AG08395 (cell line): Measurements from ENCODE around the gene CCDC40.
"Not testable (repeated sequence)": the region's sequence is repeated elsewhere in the genome, so short reads cannot be mapped to it uniquely, and the experiment has no call there.

Source experiments
- DNase-seq: peaks from one replicate; pipeline ENCODE4 v3.0.0; 2012; ENCODE audit warnings: mixed read lengths, low spot score

CCDC40 gene

DNA sequence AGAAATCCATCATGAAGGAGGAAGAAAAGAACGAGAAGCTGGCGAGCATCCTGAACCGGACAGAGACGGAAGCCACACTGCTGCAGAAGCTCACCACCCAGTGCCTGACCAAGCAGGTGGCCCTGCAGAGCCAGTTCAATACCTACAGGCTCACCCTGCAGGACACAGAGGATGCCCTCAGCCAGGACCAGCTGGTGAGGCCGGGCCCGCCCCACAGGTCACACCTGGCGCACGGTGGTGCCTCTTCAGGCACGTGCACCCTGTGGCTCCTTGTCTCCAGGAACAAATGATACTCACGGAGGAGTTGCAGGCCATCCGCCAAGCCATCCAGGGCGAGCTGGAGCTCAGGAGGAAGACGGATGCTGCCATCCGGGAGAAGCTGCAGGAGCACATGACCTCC, 45.2 kb downstream of the CCDC40 start:
- no peak for DNase-seq

DNA sequence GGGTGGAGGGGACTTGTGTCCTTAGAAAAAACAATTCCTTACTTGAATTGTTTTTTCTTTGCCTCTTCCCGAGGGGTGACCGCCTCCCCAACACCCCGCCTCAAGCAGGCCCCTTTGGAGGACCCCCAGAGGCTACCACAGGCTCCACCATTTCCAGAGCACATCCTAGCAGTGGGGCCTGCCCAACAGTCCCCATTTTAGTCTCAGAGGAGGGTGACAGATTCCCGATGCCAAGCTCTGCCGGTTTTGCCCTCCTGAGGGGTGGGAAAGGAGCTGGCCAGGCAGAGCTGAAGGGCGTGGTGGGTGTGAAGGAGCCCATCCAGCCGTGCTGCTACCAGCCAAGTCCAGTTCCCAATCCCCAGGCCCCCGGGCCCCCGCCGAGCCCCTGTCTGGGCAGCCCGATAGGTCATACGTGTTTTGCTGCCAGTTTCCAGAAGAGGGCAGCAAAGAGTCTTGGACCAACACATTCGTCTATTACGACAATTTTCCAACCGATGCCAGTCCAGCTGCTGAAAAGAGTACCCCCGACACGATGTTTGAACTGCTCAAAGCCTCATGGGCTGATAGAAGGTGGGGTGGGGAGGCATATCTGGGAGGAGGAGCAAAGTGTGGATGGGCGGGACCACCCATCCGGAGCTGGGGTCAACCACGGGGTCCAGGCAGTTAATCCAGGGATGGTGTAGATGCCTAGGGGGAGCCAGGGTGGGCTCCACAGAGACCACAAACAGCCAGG, 46.1 kb downstream of the CCDC40 start:
- peak; percentile 86 for DNase-seq

DNA sequence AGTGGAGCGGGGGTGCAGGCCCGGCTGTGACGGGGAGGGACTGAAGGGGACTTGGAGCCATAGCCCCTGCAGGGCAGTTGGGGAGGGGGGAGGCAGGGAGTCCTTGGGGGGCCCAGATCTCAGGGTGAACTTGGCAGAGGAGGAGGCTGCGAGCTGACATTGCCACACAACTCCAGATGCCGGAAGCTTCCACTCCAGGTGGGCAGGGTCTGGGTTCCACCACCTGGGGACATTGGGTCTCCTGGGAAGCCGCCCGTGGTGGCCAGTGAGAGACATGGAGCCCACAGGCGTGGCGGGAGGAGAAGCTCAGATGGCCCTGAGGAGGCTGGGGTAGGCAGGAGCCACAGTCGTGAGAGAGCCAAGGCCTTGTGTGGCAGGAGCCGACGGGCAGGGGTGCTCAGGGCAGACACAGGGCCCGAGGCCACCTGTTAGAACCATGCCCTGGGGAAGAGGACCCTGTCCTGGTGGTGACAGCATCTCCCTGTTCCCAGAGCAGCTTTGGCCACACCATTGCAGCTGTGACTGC, 46.8 kb downstream of the CCDC40 start:
- DNase-seq, result no peak

DNA sequence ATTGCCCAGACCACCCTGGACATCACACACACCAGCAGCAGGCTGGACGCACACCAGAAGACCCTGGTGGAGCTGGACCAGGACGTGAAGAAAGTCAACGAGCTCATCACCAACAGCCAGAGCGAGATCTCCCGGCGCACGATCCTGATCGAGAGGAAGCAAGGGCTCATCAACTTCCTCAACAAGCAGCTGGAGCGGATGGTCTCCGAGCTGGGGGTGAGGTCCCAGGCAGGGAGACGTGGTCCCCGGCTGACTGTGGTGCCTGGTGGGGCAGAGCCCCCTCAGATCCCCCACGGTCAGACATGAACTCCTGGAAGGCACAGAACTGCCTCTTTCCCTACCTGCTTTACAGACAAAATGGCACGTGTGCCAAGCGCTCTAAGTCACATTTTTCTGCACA, 48.3 kb downstream of the CCDC40 start:
- DNase-seq, result no peak

DNA sequence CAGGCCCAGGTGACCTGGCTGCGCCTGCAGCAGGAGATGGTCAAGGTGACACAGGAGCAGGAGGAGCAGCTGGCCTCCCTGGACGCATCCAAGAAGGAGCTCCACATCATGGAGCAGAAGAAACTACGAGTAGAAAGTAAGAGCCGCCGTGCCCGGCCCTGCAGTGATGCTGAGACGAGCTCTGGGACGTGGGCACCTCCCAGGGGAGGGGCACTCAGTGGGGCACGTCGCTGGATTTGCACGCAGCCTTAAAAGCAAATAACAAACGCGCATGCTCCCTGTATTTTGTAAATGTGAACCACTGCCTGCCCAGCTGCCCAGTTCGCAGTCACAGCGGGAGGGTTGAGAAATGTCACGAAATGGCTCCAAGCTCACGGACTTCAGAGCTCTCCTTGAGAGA, 49.6 kb downstream of the CCDC40 start:
- no peak for DNase-seq

DNA sequence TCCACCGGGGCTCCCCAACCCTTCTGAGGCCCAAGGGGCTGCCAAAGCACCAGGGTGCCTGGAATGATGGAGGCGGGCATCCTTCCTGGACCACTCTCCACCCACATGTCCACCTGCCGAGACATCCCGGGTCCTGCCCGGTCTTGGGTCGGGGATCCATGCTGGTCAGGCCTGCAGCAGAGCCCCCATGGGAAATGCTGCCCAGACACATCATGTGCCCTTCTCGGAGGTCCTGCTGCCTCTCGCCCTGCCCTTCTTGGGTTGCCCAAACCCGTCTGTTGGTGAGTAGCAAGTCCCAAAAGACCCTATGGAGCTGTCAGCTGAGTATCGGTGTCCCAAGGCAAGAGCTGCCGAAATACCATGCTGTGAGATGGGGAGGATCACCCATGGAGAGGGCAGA, 50.2 kb downstream of the CCDC40 start:
- DNase-seq, result no peak

DNA sequence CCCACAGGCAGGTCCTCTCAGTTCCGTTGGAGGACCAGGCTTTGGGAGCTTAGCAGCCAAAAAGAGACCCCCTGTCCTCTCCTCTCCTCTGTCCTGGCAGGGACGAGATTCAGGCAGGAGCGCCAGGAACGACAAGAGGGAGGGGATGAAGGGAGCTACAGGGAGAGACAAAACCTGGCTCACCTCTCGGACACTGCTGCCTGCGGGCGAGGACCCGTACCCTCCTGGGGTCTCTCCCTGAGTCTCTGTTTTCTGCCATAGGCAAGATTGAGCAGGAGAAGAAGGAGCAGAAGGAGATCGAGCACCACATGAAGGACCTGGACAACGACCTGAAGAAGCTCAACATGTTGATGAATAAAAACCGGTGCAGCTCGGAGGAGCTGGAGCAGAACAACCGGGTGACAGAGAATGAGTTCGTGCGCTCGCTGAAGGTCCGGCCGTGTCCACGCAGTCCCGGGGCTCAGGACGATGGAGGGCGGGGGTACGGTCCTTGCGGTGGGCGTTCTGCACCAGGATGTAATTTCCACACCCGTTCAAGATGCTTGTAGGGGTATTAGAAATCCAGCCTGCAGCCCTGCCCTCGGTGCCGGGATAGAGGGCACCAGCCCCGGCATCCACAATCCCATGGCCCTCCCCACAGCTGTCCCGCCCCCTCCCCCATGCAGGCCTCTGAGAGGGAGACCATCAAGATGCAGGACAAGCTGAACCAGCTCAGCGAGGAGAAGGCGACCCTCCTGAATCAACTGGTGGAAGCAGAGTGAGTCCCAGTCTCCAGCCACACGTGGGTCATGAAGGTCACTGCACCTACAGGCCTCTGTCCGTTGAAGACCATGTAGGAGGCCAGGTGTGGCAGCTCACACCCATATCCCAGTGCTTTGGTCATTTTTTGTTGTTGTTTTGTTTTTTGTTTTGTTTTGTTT, 51.2 kb downstream of the CCDC40 start:
- no peak for DNase-seq

DNA sequence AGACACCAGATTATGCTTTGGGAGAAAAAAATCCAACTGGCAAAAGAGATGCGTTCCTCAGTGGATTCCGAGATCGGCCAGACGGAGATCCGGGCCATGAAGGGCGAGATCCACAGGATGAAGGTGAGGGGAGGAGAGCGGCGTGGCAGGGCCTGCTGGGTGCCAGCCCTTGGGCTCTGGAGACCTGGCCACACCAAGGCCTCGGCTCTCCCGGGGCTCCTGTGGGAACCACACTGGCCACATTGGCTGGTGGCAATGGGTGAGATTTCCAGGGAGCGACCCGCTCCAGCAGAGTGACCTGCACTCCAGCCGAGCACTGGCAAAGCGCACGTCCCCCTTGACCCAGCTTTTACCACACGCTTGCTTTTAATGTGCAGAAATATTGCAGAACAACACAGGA, 53.3 kb downstream of the CCDC40 start:
- DNase-seq, result no peak

DNA sequence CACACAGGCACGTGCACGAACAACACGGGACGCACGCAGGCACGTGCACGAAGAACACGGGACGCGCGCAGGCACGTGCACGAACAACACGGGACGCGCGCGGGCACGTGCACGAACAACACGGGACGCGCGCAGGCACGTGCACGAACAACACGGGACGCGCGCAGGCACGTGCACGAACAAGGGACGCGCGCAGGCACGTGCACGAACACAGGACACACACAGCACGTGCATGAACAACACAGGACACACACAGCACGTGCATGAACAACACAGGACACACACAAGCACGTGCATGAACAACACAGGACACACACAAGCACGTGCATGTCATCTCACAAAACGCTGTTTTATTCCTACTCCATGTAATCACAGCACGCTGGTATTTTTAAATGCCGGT, 53.7 kb downstream of the CCDC40 start:
- not testable (repeated sequence) for DNase-seq

DNA sequence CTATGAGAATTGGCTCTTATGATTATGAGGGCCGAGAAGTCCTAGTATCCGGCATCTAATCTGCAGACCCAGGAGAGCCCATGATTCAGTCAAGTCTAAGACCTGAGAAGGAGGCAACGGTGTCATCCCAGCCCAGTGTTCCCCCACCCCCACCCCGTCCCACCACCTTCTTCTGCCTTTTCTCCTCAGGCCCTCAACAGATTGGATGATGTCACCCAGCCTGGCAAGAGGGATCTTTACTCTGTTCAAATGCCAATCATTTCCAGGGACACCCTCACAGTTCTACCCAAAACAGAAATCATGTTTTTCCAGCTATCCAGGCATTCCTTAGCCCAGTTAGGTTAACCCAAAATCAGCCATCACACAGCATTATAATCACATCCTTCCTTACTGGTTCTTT, 54.9 kb downstream of the CCDC40 start:
- no peak for DNase-seq

DNA sequence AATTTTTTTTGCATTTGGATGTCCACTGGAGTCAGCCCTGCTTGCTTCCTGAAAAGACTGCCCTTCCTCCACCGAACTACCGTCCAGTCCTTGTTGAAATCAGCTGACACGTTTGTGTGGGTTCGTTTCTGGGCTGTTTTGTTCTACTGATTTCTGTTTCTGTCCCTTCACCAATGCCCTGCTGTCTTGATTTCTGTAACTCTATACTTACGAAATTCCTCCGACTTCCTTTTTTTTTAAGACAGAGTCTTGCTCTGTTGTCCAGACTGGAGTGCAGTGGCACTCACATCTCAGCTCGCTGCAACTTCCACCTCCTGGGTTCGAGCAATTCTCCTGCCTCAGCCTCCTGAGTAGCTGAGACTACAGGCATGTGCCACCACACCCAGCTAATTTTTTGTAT, 56.5 kb downstream of the CCDC40 start:
- no peak for DNase-seq

DNA sequence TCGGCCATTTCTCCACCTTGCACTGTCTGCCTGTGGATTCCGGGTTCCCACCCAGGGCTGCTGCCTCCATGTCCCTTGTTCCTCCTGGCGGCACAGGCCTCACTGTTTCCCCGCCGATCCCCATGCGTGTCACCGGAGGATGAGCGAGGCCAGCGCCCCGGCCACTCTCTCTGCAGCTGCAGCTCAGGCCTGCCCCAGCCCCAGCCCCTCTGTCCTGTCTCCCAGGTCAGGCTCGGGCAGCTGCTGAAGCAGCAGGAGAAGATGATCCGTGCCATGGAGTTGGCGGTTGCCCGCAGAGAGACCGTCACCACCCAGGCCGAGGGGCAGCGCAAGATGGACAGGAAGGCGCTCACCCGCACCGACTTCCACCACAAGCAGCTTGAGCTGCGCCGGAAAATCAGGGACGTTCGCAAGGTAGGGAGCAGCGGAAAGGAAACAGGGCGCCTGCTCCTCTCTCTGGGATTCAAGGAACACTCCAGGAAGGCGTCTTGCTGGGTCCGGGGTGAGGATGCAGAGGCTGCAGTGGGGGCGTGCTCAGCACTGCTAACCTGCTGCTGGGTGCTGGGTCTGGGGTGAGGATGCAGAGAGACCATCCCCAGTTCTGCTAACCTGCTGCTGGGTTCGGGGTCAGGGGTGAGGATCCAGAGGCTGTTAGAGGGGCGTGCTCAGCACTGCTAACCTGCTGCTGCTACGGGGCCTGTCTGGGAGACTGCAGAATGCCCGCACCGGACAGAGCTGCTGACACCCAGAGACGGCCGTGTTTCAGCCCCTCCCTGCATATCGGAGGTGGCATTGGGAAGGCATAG, 58.8 kb downstream of the CCDC40 start:
- DNase-seq, result no peak

DNA sequence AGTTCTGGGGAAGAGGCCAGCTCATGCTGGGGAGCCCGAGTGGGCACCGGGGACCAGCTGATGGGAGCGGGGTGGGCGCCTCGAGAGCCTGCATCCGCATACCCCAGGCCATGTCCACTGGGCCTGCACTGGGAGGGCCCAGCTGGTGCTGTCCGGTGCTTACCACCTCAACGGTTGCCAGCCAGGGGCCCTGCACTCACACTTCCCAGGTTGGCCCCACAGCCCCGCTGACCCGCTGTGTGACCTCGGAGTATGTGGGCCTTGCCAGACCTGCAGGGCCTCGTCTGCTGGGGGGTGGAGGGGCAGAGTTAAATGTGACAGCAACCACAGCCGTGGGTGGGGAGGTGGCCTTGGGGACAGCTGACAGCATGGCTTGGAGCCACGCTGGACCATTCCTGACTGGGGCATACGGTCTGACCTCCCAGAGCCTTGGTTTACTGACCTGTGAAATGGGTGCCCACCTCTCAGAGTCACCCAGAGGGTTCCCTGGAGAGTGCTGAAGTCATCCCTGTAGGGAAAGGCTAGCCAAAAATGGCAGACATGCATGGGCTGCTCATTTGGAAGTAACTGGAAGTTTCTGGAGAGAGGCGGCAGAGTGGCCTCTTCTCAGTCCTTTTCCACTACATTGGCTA, 59.5 kb downstream of the CCDC40 start:
- no peak for DNase-seq

DNA sequence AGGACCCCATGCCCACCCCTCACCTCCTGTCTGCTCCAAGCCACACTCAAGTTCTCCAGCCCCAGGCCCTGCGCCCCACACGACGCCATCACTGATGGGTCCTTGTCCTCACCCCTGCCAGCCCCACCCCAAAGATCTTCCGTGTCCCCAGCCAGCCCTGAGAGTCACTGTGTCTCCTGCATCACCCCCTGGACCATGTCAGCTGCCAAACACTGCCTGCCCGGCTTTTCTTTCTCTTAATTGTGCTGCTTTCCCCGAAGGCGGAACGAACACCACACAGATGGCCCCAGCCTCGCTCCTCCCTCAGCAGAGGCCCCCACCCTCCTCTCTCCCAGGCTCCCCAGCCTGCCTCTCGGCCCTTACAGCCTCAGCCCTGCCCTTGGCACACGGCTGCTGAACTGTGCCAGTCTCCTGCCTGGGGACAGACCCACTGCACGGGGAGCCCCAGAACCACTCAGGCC, 60.1 kb downstream of the CCDC40 start:
- no peak for DNase-seq

DNA sequence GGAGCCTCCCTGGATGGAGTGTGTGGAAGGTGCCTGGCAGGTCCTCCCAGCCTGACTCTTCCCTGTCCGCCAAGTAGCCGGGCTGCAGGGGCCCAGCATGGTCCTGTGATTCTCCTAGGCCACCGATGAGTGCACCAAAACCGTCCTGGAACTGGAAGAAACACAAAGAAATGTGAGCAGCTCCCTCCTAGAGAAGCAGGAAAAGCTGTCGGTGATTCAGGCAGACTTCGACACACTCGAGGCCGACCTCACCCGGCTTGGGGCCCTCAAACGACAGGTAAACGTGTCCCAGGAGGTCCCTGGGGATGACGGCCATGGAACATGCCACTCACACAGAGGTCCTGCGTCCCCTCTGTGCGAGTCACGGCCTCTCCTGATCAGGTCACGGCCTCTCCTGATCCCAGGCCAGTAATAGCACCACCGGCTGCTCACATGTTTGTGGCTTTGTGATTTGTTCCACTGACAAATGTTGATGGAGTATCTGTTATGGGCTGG, 60.7 kb downstream of the CCDC40 start:
- DNase-seq, result no peak

DNA sequence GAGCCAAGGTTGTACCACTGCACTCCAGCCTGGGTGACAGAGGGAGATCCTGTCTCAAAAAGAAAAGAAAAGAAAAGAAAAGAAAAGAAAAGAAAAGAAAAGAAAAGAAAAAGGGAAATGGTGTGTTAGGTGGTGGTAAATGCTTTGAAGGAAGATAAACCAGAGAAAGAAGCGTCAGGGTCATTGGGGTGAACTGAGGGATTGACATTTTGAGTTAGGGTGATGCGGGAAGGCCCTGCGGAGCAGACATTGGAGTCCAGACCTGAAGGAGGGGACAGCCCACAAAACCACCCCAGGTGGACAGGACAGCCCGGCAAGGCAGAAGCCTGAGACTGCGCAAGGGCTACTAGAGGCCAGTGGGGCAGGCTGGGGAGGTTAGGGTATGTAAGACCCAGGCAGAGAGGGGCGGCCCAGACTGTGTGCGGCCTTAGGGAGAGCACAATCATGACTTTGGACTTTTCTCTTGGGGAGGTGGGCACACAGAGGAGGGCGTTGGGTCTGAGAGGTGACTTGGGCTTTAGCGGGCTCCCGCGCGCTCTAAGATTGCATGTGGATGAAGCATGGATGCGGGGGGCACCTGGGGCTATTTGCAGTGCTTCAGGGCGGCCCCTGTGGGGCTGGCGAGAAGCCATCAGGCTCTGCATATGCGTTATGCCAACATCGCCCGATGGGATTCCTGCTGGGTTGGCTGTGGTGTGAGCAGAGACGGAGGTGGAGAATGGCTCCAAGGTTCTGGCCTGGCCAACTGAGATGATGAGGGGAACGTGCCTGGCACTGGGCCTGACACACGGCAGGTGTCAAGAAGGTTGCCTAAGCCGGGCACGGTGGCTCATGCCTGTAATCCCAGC, 61.6 kb downstream of the CCDC40 start:
- DNase-seq, result no peak

DNA sequence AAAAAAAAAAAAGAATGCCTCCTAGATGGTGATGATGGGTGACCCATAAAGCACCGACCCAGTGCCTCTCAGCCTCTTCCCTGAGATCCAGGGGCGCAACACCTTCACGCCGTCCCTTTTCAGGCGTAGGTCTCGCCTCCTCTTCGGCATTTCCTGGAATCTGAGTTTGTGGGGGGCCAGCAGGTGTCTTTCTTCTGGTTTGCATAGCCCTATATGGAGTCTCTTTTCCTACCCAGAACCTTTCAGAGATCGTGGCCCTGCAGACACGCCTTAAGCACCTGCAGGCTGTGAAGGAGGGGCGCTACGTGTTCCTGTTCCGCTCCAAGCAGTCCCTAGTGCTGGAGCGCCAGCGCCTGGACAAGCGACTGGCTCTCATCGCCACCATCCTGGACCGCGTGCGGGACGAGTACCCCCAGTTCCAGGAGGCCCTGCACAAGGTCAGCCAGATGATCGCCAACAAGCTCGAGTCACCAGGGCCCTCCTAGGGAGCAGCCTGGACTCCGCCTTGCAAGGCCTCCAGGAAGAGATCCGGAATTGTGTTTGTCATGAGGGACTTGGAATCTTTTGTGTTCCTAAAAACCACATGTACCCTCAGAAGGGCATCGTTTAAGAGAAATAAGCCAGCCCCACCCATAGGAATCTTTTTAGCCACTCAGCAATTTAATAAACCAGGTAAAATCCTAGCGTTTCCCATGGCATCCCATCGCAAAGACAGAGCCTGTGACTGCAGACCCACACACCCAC, 63.0 kb downstream of the CCDC40 start:
- DNase-seq, result no peak

DNA sequence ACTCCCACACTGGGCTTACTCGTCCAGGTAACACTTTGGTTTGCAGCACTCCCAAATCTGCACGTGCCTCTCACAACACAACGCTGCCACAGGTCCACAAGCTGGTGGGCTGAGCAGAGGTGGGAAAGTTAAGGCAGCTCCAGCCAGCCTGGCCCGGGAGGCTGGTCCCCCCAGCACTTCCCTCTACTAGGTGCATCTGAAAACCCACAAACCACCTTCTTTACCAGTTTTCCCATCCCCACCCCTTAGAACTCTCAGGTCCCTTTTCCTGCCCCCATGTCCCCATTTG, 63.5 kb downstream of the CCDC40 start:
- no peak for DNase-seq

DNA sequence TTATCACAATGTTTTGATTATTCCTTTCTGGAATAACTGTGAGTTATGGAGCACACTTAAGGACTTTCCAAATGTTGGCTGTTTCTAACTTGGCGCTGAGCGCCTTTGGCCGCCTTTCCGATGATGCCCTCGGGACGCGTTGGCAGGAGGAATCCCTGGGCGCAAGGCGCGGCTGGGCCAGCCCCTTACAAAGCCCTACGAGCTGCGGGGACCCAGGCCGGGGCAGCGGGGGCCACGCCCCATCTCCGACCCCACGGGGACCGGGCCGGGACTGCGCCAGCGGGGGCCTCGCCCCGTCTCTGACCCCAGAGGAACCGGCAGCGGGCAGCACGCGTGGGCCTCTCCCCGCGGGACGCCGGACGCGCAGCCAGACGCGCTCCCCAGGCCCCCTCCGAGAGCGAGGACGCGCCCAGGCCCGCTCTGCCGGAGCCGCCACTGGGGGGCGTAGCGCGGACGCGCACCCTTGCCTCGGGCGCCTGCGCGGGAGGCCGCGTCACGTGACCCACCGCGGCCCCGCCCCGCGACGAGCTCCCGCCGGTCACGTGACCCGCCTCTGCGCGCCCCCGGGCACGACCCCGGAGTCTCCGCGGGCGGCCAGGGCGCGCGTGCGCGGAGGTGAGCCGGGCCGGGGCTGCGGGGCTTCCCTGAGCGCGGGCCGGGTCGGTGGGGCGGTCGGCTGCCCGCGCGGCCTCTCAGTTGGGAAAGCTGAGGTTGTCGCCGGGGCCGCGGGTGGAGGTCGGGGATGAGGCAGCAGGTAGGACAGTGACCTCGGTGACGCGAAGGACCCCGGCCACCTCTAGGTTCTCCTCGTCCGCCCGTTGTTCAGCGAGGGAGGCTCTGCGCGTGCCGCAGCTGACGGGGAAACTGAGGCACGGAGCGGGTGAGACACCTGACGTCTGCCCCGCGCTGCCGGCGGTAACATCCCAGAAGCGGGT, 64.8 kb downstream of the CCDC40 start, which contains the start of gene GAA:
GAA (plus strand) TSS at position 571 of the 935 bp plus-strand sequence. CDS start 3,006 bp downstream, outside the sequence.
- peak; percentile 99 for DNase-seq
